Vagina (tissue), 2 donors: ENCODE results near the gene GLT6D1. TPM values are rescaled to one million over a fixed set of nuclear protein-coding genes. Genes with fewer than 3 reads are reported as not detected.

ENCODE experiments used
- DNase-seq, 2 donors: peaks; one replicate each; pipeline ENCODE4 v3.0.0-alpha.2; 2017; ENCODE audit errors: extremely low spot score in 2 of 2
- H3K27ac ChIP-seq: fragments of 200-600 bp; sonication (generic); one replicate; pipeline ENCODE4 v1.5.1; 2019
- H3K27me3 ChIP-seq: fragments of 200-600 bp; sonication (generic); one replicate; pipeline ENCODE4 v1.5.1; 2019
- H3K36me3 ChIP-seq, 2 donors: fragments of 200-600 bp; sonication (generic); one replicate each; pipeline ENCODE4 v1.5.1; 2017 to 2019
- H3K4me1 ChIP-seq: fragments of 200-600 bp; sonication (generic); one replicate; pipeline ENCODE4 v1.5.1; 2019
- H3K4me3 ChIP-seq, 2 donors: fragments of 200-600 bp; sonication (generic); 1 replicate in 1 of 2; 2 replicates in 1 of 2; pipeline ENCODE4 v1.5.1; 2016 to 2019
- H3K9me3 ChIP-seq: fragments of 200-600 bp; sonication (generic); one replicate; pipeline ENCODE4 v1.5.1; 2019
- CTCF ChIP-seq, 3 experiments: fragments of 450-650 bp in 2 of 3; fragments of 200-600 bp in 1 of 3; sonication (generic) in 1 of 3; IDR thresholded peaks; one replicate each; pipeline ENCODE4 v1.5.1; 2017 to 2019; ENCODE audit warnings: antibody characterized with exemption in 3 of 3, mild to moderate bottlenecking in 2 of 3, moderate library complexity in 2 of 3
- POLR2A ChIP-seq, 2 donors: fragments of 450-650 bp; IDR thresholded peaks; one replicate each; pipeline ENCODE4 v1.6.1; 2017; ENCODE audit warnings: antibody characterized with exemption in 2 of 2, mild to moderate bottlenecking in 2 of 2, moderate library complexity in 2 of 2
- POLR2AphosphoS5 ChIP-seq, 2 donors: sonication (generic); formaldehyde crosslinking; IDR thresholded peaks; one replicate each; pipeline ENCODE4 v1.9.0; 2017; ENCODE audit warnings: antibody characterized with exemption in 2 of 2, mild to moderate bottlenecking in 2 of 2, low read depth in 1 of 2; ENCODE audit not compliant: insufficient read depth in 1 of 2
- intact Hi-C: fragments of 100-400 bp; cut with DNase I; formaldehyde crosslinking; loops from one replicate; pipeline ENCODE4 v1.15.1; 2023
- total RNA-seq: library from RNA; depleted of rRNA; stranded (reverse); fragments of >200 nt; gene quantifications from one replicate; pipeline ENCODE4 v1.2.3, GENCODE V29; 2016

Gene GLT6D1
- total RNA-seq, 1 donor from 2014 or later, result not detected

DNA sequence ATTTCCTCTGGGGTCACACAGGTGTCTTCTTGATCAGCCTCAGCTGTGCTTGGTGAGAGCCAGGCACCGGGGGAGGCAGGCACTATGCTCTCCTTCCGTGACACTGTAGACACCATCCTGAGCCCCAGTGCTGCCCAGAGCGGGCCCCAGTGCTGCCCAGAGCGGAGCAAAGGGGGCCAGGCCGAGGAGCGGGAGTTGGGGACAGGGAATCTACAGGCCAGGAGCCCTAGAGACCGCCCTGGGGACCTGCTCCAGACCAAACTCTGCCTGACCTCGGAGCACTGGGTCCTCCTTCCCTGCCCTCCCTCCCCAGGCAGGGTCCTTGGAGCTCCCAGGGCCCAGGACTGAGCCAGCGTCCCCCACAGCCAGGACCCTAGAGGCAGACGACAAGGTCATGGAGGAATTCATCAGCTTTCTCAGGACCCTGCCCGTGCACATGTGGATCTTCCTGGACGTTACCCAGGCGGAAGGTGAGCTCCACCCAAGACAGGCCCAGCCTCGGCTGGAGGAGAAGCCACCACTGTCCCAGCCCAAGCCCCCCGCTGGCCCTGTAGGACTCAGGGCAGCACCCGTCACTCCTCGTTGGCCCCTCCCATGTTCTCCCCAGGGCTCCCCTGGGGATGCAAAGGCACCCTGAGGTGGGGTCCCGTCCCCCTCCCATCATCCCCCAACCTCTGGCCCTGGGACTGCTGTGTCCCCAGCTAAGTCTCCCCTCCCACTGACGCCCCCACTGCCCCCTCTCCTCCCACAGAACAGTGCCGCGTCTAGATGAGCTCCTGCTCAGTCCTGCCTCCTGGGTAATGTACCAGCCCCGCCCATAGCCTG is 47.6 kb downstream of the GLT6D1 start:
- Histone ChIP-seq H3K27ac (no peak overlapping the region), H3K27me3 (no peaks in the 10 kb centered on the region), H3K9me3 (no peaks in the 10 kb centered on the region), H3K36me3 (no peaks in the 10 kb centered on the region), H3K4me3 (no peak overlapping the region), H3K4me1 (no peaks in the 10 kb centered on the region)
- DNase-seq, result peak; percentile 47 to 95
- intact Hi-C loops, result no loop called here
- TF ChIP-seq CTCF (IDR thresholded peaks at IDR 0.05), result no peak
- TF ChIP-seq POLR2A (IDR thresholded peaks at IDR 0.05), result no peak
- no peak for TF ChIP-seq POLR2AphosphoS5 (IDR thresholded peaks at IDR 0.05; ENCODE audit: insufficient read depth in 1 of 2, low read depth in 1 of 2)

DNA sequence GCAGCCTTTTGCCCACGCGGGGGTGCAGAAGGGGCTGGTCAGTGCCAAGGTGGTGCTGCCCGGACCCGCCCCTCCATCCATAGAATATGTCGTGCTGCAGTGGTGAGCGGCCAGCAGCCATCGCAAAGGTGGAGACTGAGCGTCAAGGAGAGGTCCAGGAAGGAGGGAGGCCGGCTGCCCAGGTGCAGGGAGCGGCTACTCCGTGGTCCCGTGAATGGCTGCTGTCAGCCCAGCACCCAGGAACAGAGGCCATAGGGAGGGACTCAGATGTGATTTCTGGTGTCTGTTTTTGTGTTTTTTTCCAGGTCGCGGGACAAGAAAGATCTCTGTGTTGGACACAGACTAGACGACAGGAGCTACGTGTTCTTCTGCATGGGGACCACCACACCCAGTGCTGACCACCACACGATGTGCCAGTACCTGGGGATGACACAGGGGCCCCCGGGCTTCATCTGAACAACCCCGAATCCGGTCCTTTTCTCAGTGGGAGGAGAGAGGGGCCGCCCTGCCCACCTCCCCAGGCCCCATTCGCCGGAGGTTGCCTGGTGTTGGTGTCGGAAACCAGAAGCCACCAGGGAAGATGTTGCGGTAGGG is 48.8 kb downstream of the GLT6D1 start:
- intact Hi-C loops, result no loop called here
- no peaks in the 10 kb centered on the region for H3K36me3 ChIP-seq
- no peaks in the 10 kb centered on the region for H3K4me1 ChIP-seq
- H3K9me3 ChIP-seq, result no peaks in the 10 kb centered on the region
- H3K4me3 ChIP-seq, result no peak overlapping the region
- DNase-seq, result peak; percentile 49 to 87
- TF ChIP-seq POLR2AphosphoS5 (IDR thresholded peaks at IDR 0.05; ENCODE audit: insufficient read depth in 1 of 2, low read depth in 1 of 2), result no peak
- TF ChIP-seq CTCF (IDR thresholded peaks at IDR 0.05), result no peak
- TF ChIP-seq POLR2A (IDR thresholded peaks at IDR 0.05), result no peak
- H3K27ac ChIP-seq, result no peak overlapping the region
- H3K27me3 ChIP-seq, result no peaks in the 10 kb centered on the region

GRCh38 chr9:135589596-135590485 is 49.5 kb downstream of the GLT6D1 start:
- no peak overlapping the region for H3K27ac ChIP-seq
- DNase-seq, result peak; percentile 47 to 85
- H3K4me3 ChIP-seq, result no peak overlapping the region
- intact Hi-C loops, result no loop called here
- H3K4me1 ChIP-seq, result no peaks in the 10 kb centered on the region
- no peaks in the 10 kb centered on the region for H3K27me3 ChIP-seq
- H3K9me3 ChIP-seq, result no peaks in the 10 kb centered on the region
- H3K36me3 ChIP-seq, result no peaks in the 10 kb centered on the region
- TF ChIP-seq POLR2AphosphoS5 (IDR thresholded peaks at IDR 0.05; ENCODE audit: insufficient read depth in 1 of 2, low read depth in 1 of 2) (no peak), POLR2A (IDR thresholded peaks at IDR 0.05) (no peak), CTCF (IDR thresholded peaks at IDR 0.05) (no peak)

- no peaks in the 10 kb centered on the region for H3K27me3 ChIP-seq
- H3K4me3 ChIP-seq, result no peak overlapping the region
- DNase-seq, result peak; percentile 75 to 77
- no peak for TF ChIP-seq CTCF (IDR thresholded peaks at IDR 0.05)
- no peak for TF ChIP-seq POLR2AphosphoS5 (IDR thresholded peaks at IDR 0.05; ENCODE audit: insufficient read depth in 1 of 2, low read depth in 1 of 2)
- TF ChIP-seq POLR2A (IDR thresholded peaks at IDR 0.05), result no peak
- no peaks in the 10 kb centered on the region for H3K4me1 ChIP-seq
- no peak overlapping the region for H3K27ac ChIP-seq
- intact Hi-C loops, result no loop called here
- H3K36me3 ChIP-seq, result no peaks in the 10 kb centered on the region
- no peaks in the 10 kb centered on the region for H3K9me3 ChIP-seq
Measured at GRCh38 chr9:135588886-135589595, 50.3 kb downstream of the GLT6D1 start.
